CD8-positive, alpha-beta memory T cell (primary cell): ENCODE data around the gene BTBD2. TPM values are rescaled to one million over a fixed set of nuclear protein-coding genes. Genes with fewer than 3 reads are reported as not detected.

Source experiments
- CTCF ChIA-PET: fragments of 350-600 bp; sonication (Branson Sonifier 250); formaldehyde crosslinking; loops from one replicate; lab custom pipeline; 2021; ENCODE audit warnings: antibody characterized with exemption; lab: Charles Lee
- POLR2A ChIA-PET: fragments of 350-600 bp; sonication (Branson Sonifier 250); formaldehyde crosslinking; loops from one replicate; lab custom pipeline; 2021; ENCODE audit warnings: antibody characterized with exemption; lab: Charles Lee
- DNase-seq, 5 donors: peaks; one replicate each; pipeline versions ENCODE4 v3.0.0 to v3.0.0-alpha.2; 2020 to 2022; ENCODE audit warnings: mixed read lengths in 1 of 5
- H3K27ac ChIP-seq: one replicate; pipeline ENCODE4 v1.7.0; 2013; ENCODE audit warnings: low read depth, mild to moderate bottlenecking, low read length, moderate library complexity
- H3K27me3 ChIP-seq: 2 replicates; pipeline ENCODE4 v1.7.0; 2013; ENCODE audit warnings: low read length, mild to moderate bottlenecking; ENCODE audit not compliant: insufficient read depth, poor library complexity, severe bottlenecking
- H3K36me3 ChIP-seq: 2 replicates; pipeline ENCODE4 v1.7.0; 2013; ENCODE audit warnings: mild to moderate bottlenecking, low read length, moderate library complexity; ENCODE audit not compliant: insufficient read depth
- H3K4me1 ChIP-seq: 2 replicates; pipeline ENCODE4 v1.7.0; 2013; ENCODE audit warnings: mild to moderate bottlenecking, low read length, moderate library complexity; ENCODE audit not compliant: insufficient read depth
- H3K4me3 ChIP-seq: 2 replicates; pipeline ENCODE4 v1.7.0; 2013; ENCODE audit warnings: mild to moderate bottlenecking, low read length
- H3K9me3 ChIP-seq: 2 replicates; pipeline ENCODE4 v1.7.0; 2013; ENCODE audit warnings: mild to moderate bottlenecking, low read length
- H3K27ac Mint-ChIP-seq, 8 donors: one replicate each; pipeline ENCODE4 v1.8.0; 2020 to 2021; ENCODE audit warnings: mixed read lengths in 8 of 8, mild to moderate bottlenecking in 6 of 8, inconsistent platforms in 3 of 8, moderate library complexity in 3 of 8
- H3K27me3 Mint-ChIP-seq, 2 donors: one replicate each; pipeline ENCODE4 v1.8.0; 2020 to 2021; ENCODE audit warnings: mixed read lengths in 2 of 2, mild to moderate bottlenecking in 1 of 2, moderate library complexity in 1 of 2
- H3K36me3 Mint-ChIP-seq, 3 donors: one replicate each; pipeline ENCODE4 v1.8.0; 2020 to 2021; ENCODE audit warnings: mixed read lengths in 3 of 3, inconsistent platforms in 1 of 3, mild to moderate bottlenecking in 1 of 3
- H3K4me1 Mint-ChIP-seq, 3 donors: one replicate each; pipeline ENCODE4 v1.8.0; 2020 to 2021; ENCODE audit warnings: mixed read lengths in 3 of 3, inconsistent platforms in 1 of 3, mild to moderate bottlenecking in 1 of 3
- H3K4me3 Mint-ChIP-seq, 7 donors: one replicate each; pipeline ENCODE4 v1.8.0; 2020 to 2021; ENCODE audit warnings: mixed read lengths in 7 of 7, mild to moderate bottlenecking in 6 of 7, moderate library complexity in 4 of 7, inconsistent platforms in 2 of 7
- H3K9me3 Mint-ChIP-seq, 5 donors: one replicate each; pipeline ENCODE4 v1.8.0; 2020 to 2022; ENCODE audit warnings: mixed read lengths in 5 of 5, mild to moderate bottlenecking in 3 of 5, moderate library complexity in 2 of 5, inconsistent platforms in 1 of 5
- polyA plus RNA-seq: library from polyadenylated mRNA; unstranded; fragments of 300-500 nt; fragmentation: Illumina TruSeq; gene quantifications from one replicate; pipeline ENCODE4 v1.2.3, GENCODE V29; 2021
- total RNA-seq, 2 experiments: library from RNA; stranded (reverse); gene quantifications; one replicate each; pipeline ENCODE4 v1.2.3, GENCODE V29; 2021

BTBD2 gene
- total and polyA plus RNA-seq, 3 experiments from 2014 or later = 5.3 to 22.5 (median 18.6) TPM

- no peak overlapping the region for H3K4me3 ChIP-seq
- Mint-ChIP-seq H3K4me3 (peak overlapping the region in 1 of 7 donors; percentile 37), H3K4me1 (peaks cover 29 to 64% (median 40%) of the 10 kb centered on the region in 3 donors), H3K9me3 (no peaks in the 10 kb centered on the region), H3K36me3 (peaks cover 0 to 4% (median 0%) of the 10 kb centered on the region in 3 donors), H3K27me3 (no peaks in the 10 kb centered on the region), H3K27ac (peak overlapping the region in 6 of 8 donors; percentile 64 to 90 (median 80))
- CTCF ChIA-PET = interaction anchor here (1.1 kb wide), 1 partner anchor 25 kb away, joined by 4 read pairs; no protein-coding TSS in a partner anchor
- H3K27ac ChIP-seq = no peak overlapping the region
- H3K9me3 ChIP-seq = no peaks in the 10 kb centered on the region
- H3K4me1 ChIP-seq = peaks cover 65% of the 10 kb centered on the region
- H3K36me3 ChIP-seq = no peaks in the 10 kb centered on the region
- POLR2A ChIA-PET = interaction anchor here (0.7 kb wide), 1 partner anchor 1277 kb away, joined by 4 read pairs; no protein-coding TSS in a partner anchor
- H3K27me3 ChIP-seq = no peaks in the 10 kb centered on the region
- no peak for DNase-seq
Measured at GRCh38 chr19:2054763-2055162, 39.2 kb upstream of the BTBD2 start.

- H3K36me3 ChIP-seq = no peaks in the 10 kb centered on the region
- H3K4me1 Mint-ChIP-seq = peaks cover 32 to 69% (median 36%) of the 10 kb centered on the region in 3 donors
- peaks cover 0 to 10% (median 0%) of the 10 kb centered on the region in 3 donors for H3K36me3 Mint-ChIP-seq
- peak overlapping the region in 7 of 8 donors; percentile 51 to 99 (median 93) for H3K27ac Mint-ChIP-seq
- H3K27ac ChIP-seq = no peak overlapping the region
- no peaks in the 10 kb centered on the region for H3K27me3 Mint-ChIP-seq
- peaks cover 65% of the 10 kb centered on the region for H3K4me1 ChIP-seq
- no peak overlapping the region for H3K4me3 ChIP-seq
- ChIA-PET CTCF (interaction anchor here (1.1 to 3.0 kb wide), 2 partner anchors 12 to 24 kb away, joined by 4 to 19 read pairs; no protein-coding TSS in a partner anchor), POLR2A (interaction anchor here (0.6 kb wide), 1 partner anchor 15 kb away, joined by 4 read pairs; no protein-coding TSS in a partner anchor)
- H3K9me3 ChIP-seq = no peaks in the 10 kb centered on the region
- H3K4me3 Mint-ChIP-seq = peak overlapping the region in 2 of 7 donors; percentile 42 to 54
- H3K27me3 ChIP-seq = no peaks in the 10 kb centered on the region
- H3K9me3 Mint-ChIP-seq = no peaks in the 10 kb centered on the region
- no peak for DNase-seq
Measured at GRCh38 chr19:2053601-2054389, 38.3 kb upstream of the BTBD2 start.

GRCh38 chr19:2051773-2052704, 36.5 kb upstream of the BTBD2 start:
- peak overlapping the region; percentile 39 to 92 (median 76) for H3K4me3 Mint-ChIP-seq
- POLR2A ChIA-PET = interaction anchor here (0.6 to 2.0 kb wide), 9 partner anchors 8 to 195 kb away, joined by 3 to 17 read pairs (median 4); no protein-coding TSS in a partner anchor
- Histone ChIP-seq H3K9me3 (no peaks in the 10 kb centered on the region), H3K27ac (peak overlapping the region; percentile 76), H3K4me3 (peak overlapping the region; percentile 25), H3K36me3 (no peaks in the 10 kb centered on the region), H3K4me1 (peaks cover 65% of the 10 kb centered on the region), H3K27me3 (no peaks in the 10 kb centered on the region)
- H3K9me3 Mint-ChIP-seq = no peaks in the 10 kb centered on the region
- peak overlapping the region; percentile 92 to 99 (median 97) for H3K27ac Mint-ChIP-seq
- H3K27me3 Mint-ChIP-seq = peaks cover 0 to 2% of the 10 kb centered on the region in 2 donors
- H3K4me1 Mint-ChIP-seq = peaks cover 27 to 67% (median 31%) of the 10 kb centered on the region in 3 donors
- H3K36me3 Mint-ChIP-seq = peaks cover 0 to 15% (median 0%) of the 10 kb centered on the region in 3 donors
- DNase-seq = peak; percentile 53 to 84 (median 66)
- CTCF ChIA-PET = interaction anchor here (0.8 to 3.0 kb wide), 13 partner anchors 8 to 183 kb away, joined by 3 to 19 read pairs (median 5); no protein-coding TSS in a partner anchor

- H3K4me1 ChIP-seq = peaks cover 65% of the 10 kb centered on the region
- no peaks in the 10 kb centered on the region for H3K27me3 ChIP-seq
- peaks cover 0 to 2% of the 10 kb centered on the region in 2 donors for H3K27me3 Mint-ChIP-seq
- H3K4me3 ChIP-seq = peak within 1 kb of the TSS; percentile 98
- no peaks in the 10 kb centered on the region for H3K9me3 Mint-ChIP-seq
- DNase-seq = peak; percentile 90 to 97 (median 94)
- peaks cover 0 to 21% (median 0%) of the 10 kb centered on the region in 3 donors for H3K36me3 Mint-ChIP-seq
- ChIA-PET CTCF (interaction anchor here (0.9 to 3.0 kb wide), 9 partner anchors 9 to 184 kb away, joined by 3 to 19 read pairs (median 6); no protein-coding TSS in a partner anchor), POLR2A (interaction anchor here (0.6 to 2.0 kb wide), 7 partner anchors 9 to 194 kb away, joined by 3 to 17 read pairs (median 4); no protein-coding TSS in a partner anchor)
- peak within 1 kb of the TSS; percentile 92 to 99 (median 97) for H3K27ac Mint-ChIP-seq
- H3K36me3 ChIP-seq = no peaks in the 10 kb centered on the region
- peak within 1 kb of the TSS; percentile 86 to 95 (median 88) for H3K4me3 Mint-ChIP-seq
- H3K27ac ChIP-seq = peak within 1 kb of the TSS; percentile 88
- peaks cover 26 to 63% (median 28%) of the 10 kb centered on the region in 3 donors for H3K4me1 Mint-ChIP-seq
- H3K9me3 ChIP-seq = no peaks in the 10 kb centered on the region
Measured at GRCh38 chr19:2050991-2051772, 35.7 kb upstream of the BTBD2 start, which contains the start of gene MKNK2. MKNK2 (minus strand) TSS chr19:2051244; CDS start chr19:2050851, 393 bp downstream.

- Mint-ChIP-seq H3K27me3 (peaks cover 0 to 2% of the 10 kb centered on the region in 2 donors), H3K27ac (peak overlapping the region in 7 of 8 donors; percentile 21 to 94 (median 86)), H3K4me1 (peaks cover 23 to 58% (median 25%) of the 10 kb centered on the region in 3 donors), H3K4me3 (peak overlapping the region; percentile 86 to 95 (median 88)), H3K36me3 (peaks cover 0 to 26% (median 0%) of the 10 kb centered on the region in 3 donors), H3K9me3 (no peaks in the 10 kb centered on the region)
- DNase-seq = no peak
- Histone ChIP-seq H3K4me1 (peaks cover 58% of the 10 kb centered on the region), H3K9me3 (no peaks in the 10 kb centered on the region), H3K36me3 (peaks cover 5% of the 10 kb centered on the region), H3K27me3 (no peaks in the 10 kb centered on the region), H3K4me3 (peak overlapping the region; percentile 98), H3K27ac (peak overlapping the region; percentile 88)
- CTCF ChIA-PET = interaction anchor here (0.7 to 2.7 kb wide), 2 partner anchors 8 to 17 kb away, joined by 3 to 6 read pairs; no protein-coding TSS in a partner anchor
- POLR2A ChIA-PET = interaction anchor here (0.5 to 1.7 kb wide), 6 partner anchors 8 to 120 kb away, joined by 3 to 6 read pairs (median 4); no protein-coding TSS in a partner anchor
Measured at GRCh38 chr19:2050349-2050990, 35.0 kb upstream of the BTBD2 start.

GRCh38 chr19:2049741-2050348, 34.3 kb upstream of the BTBD2 start:
- peak; percentile 34 to 78 (median 65) for DNase-seq
- ChIA-PET CTCF (interaction anchor here (0.7 to 2.7 kb wide), 5 partner anchors 8 to 120 kb away, joined by 3 to 6 read pairs (median 3); no protein-coding TSS in a partner anchor), POLR2A (interaction anchor here (0.5 to 1.7 kb wide), 6 partner anchors 8 to 120 kb away, joined by 3 to 6 read pairs (median 4); no protein-coding TSS in a partner anchor)
- Mint-ChIP-seq H3K9me3 (no peaks in the 10 kb centered on the region), H3K27me3 (peaks cover 0 to 2% of the 10 kb centered on the region in 2 donors), H3K4me1 (peaks cover 20 to 57% (median 23%) of the 10 kb centered on the region in 3 donors), H3K4me3 (peak overlapping the region; percentile 86 to 95 (median 88)), H3K27ac (peak overlapping the region; percentile 73 to 94 (median 88)), H3K36me3 (peaks cover 0 to 33% (median 0%) of the 10 kb centered on the region in 3 donors)
- Histone ChIP-seq H3K36me3 (peaks cover 5% of the 10 kb centered on the region), H3K4me1 (peaks cover 59% of the 10 kb centered on the region), H3K4me3 (peak overlapping the region; percentile 98), H3K27ac (peak overlapping the region; percentile 88), H3K27me3 (no peaks in the 10 kb centered on the region), H3K9me3 (no peaks in the 10 kb centered on the region)
